Kidney epithelial cell (primary cell): ENCODE measurements around the gene BEST3. TPM values are rescaled to one million over a fixed set of nuclear protein-coding genes. Genes with fewer than 3 reads are reported as not detected.

Source experiments
- DNase-seq: peaks from one replicate; pipeline ENCODE4 v3.0.0-alpha.2; 2010; ENCODE audit warnings: low read depth
- H3K27me3 ChIP-seq: 2 replicates; pipeline ENCODE4 v1.6.0; 2011; ENCODE audit warnings: low read length; ENCODE audit not compliant: control insufficient read depth, insufficient read depth
- H3K36me3 ChIP-seq: 2 replicates; pipeline ENCODE4 v1.5.1; 2011; ENCODE audit warnings: low read length; ENCODE audit not compliant: control insufficient read depth, insufficient read depth
- H3K4me3 ChIP-seq: 2 replicates; pipeline ENCODE4 v1.5.1; 2011; ENCODE audit warnings: low read depth, mild to moderate bottlenecking, control low read depth, low read length
- CTCF ChIP-seq: IDR thresholded peaks from 2 replicates; pipeline ENCODE4 v1.5.1; 2011; ENCODE audit warnings: mild to moderate bottlenecking, moderate library complexity, low read length, control low read depth, inconsistent platforms; ENCODE audit not compliant: insufficient read depth, poor library complexity, severe bottlenecking
- total RNA-seq: library from RNA; depleted of rRNA; stranded (reverse); fragments of >200 nt; gene quantifications from 2 replicates; pipeline ENCODE4 v1.2.3, GENCODE V29; 2015

Gene BEST3
- 0.14 and 1.6 TPM in 2 replicates for total RNA-seq

- no peak for TF ChIP-seq CTCF
Measured at GRCh38 chr12:69698769-69699540, at the start of gene BEST3. Gene BEST3, minus strand, starts transcription at chr12:69699303. Its CDS starts 1,505 bp downstream, at chr12:69697798.

GRCh38 chr12:69744109-69744508, 45.0 kb upstream of the BEST3 start:
- no peak for DNase-seq
- no peaks in the 10 kb centered on the region for H3K27me3 ChIP-seq
- no peak overlapping the region for H3K4me3 ChIP-seq
- TF ChIP-seq CTCF, result no peak
- no peaks in the 10 kb centered on the region for H3K36me3 ChIP-seq

More at GRCh38 chr12:69698769-69699540, at the start of gene BEST3:
- no peak for DNase-seq
- Histone ChIP-seq H3K27me3 (no peaks in the 10 kb centered on the region), H3K4me3 (no peak within 1 kb of the TSS), H3K36me3 (no peaks in the 10 kb centered on the region)

GRCh38 chr12:69739287-69740191, 40.4 kb upstream of the BEST3 start:
- Histone ChIP-seq H3K27me3 (no peaks in the 10 kb centered on the region), H3K36me3 (no peaks in the 10 kb centered on the region), H3K4me3 (peak overlapping the region; percentile 76)
- TF ChIP-seq CTCF, result no peak
- no peak for DNase-seq

DNA sequence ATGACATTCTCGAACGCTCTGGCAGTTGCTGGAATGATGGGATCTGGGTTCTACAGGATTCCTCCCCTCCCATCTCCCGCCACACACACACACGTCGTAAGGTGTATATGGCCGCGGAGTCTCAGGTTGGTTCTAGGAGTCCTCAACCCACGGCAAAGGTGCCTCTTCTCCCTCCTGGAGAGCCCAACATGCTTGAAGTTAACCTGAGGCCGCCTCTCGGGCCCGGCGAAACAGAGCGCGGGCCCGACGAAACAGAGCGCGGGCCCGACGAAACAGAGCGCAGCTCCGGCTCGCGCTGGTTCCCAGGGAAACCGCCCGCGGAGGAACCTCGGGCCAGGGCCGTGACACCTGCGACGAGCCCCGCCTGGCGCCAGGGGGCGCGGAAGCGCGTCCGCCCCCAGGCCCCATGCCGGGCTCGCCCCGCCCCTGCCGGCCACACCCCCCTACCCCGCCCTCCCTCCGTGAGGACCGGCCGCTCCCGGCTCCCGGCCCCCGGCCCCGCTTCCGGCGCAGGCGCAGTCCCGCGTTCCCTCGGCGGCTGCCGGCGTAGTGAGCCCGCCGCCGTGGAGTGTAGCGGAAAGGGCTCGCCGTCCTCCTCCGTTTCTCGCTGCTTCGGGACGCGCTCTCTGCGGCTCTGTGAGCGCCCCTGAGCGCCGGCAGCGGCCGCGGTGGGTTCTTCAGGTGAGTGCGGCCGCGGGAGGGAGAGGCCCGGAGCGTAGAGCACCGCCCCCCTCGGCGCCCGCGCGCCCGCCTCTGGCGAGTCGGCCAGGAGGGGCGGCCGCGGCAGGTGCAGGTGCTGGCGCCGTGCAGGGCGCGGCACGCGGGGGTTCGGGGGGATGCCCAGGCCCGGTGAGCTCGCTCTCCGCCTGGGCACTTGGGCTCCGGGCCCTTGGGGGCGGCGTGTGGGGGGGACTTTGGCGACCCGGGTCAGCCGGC, 39.5 kb upstream of the BEST3 start, which contains the start of gene RAB3IP:
Gene RAB3IP (plus strand): TSS at position 510 of the 936 bp plus-strand sequence. CDS start 16,549 bp downstream, outside the sequence.
- no peaks in the 10 kb centered on the region for H3K36me3 ChIP-seq
- DNase-seq, result peak; percentile 35
- H3K27me3 ChIP-seq, result no peaks in the 10 kb centered on the region
- peak; percentile 30 for TF ChIP-seq CTCF
- peak within 1 kb of the TSS; percentile 76 for H3K4me3 ChIP-seq

- H3K36me3 ChIP-seq, result no peaks in the 10 kb centered on the region
- no peak overlapping the region for H3K4me3 ChIP-seq
- H3K27me3 ChIP-seq, result no peaks in the 10 kb centered on the region
- TF ChIP-seq CTCF, result no peak
- DNase-seq, result no peak
Measured at GRCh38 chr12:69733638-69734037, 34.5 kb upstream of the BEST3 start.
